HepG2 (cell line): Measurements from ENCODE around the gene PMEPA1. TPM values are rescaled to one million over a fixed set of nuclear protein-coding genes. Genes with fewer than 3 reads are reported as not detected.

Experiments
- ATAC-seq: fragments of 200-7000 bp; cut with Tn5 transposase; 3 replicates; pipeline ENCODE4 v1.9.1; 2020; ENCODE audit warnings: mild to moderate bottlenecking, moderate library complexity
- BruUV-seq: library from RNA; stranded (reverse); fragments of 400-500 nt; replicated peaks from 2 replicates; lab custom pipeline; 2021; lab: Mats Ljungman, UMichigan
- CTCF ChIA-PET: fragments of 300-600 bp; formaldehyde crosslinking; extraction: SDS; loops from one replicate; lab custom pipeline; 2021; ENCODE audit warnings: low total read pairs, inconsistent platforms, low intra/inter-chr PET ratio; lab: Yijun Ruan, JAX
- POLR2A ChIA-PET: fragments of 350-600 bp; sonication (Branson Sonifier 250); formaldehyde crosslinking; loops from one replicate; lab custom pipeline; 2020; ENCODE audit warnings: antibody characterized with exemption, inconsistent platforms; lab: Yijun Ruan, JAX
- DNase-seq: peaks from one replicate; pipeline ENCODE4 v3.0.0-alpha.2; 2015; ENCODE audit warnings: low spot score
- FAIRE-seq: peaks from 3 replicates; lab custom pipeline; 2011; peaks lifted over from hg19 to GRCh38; lab: Jason Lieb, UNC
- H2AFZ ChIP-seq: one replicate; pipeline ENCODE4 v1.6.1; 2011; ENCODE audit warnings: low read length, inconsistent platforms
- H3K27ac ChIP-seq: fragments of 300-600 bp; 3 replicates; pipeline ENCODE4 v1.8.0; 2011; ENCODE audit warnings: mixed run types, mild to moderate bottlenecking, mixed read lengths, low read length, inconsistent platforms; ENCODE audit not compliant: insufficient read depth; ENCODE audit errors: extremely low read length
- H3K27me3 ChIP-seq, 2 experiments: fragments of 200-600 bp in 1 of 2; 2 replicates in 1 of 2; 3 replicates in 1 of 2; pipeline versions ENCODE4 v1.6.0 to v1.8.0; 2011; ENCODE audit warnings: low read length in 2 of 2, mild to moderate bottlenecking in 2 of 2, moderate library complexity in 2 of 2, inconsistent platforms in 1 of 2; ENCODE audit not compliant: insufficient read depth in 2 of 2, control insufficient read depth in 1 of 2
- H3K36me3 ChIP-seq, 2 experiments: fragments of 200-600 bp in 1 of 2; replicated peaks in 1 of 2; 2 replicates in 1 of 2; 3 replicates in 1 of 2; pipeline versions ENCODE4 v1.5.1 to v1.8.0; 2011; ENCODE audit warnings: low read length in 2 of 2, inconsistent platforms in 1 of 2; ENCODE audit not compliant: insufficient read depth in 2 of 2, control insufficient read depth in 1 of 2
- H3K4me1 ChIP-seq: 2 replicates; pipeline ENCODE4 v1.5.1; 2012; ENCODE audit warnings: low read length, inconsistent platforms; ENCODE audit not compliant: insufficient read depth
- H3K4me2 ChIP-seq: 2 replicates; pipeline ENCODE4 v1.6.0; 2011; ENCODE audit warnings: low read depth, low read length, inconsistent platforms
- H3K4me3 ChIP-seq, 3 experiments: fragments of 200-600 bp in 1 of 3; sonication (generic), shearing (Covaris generic) in 1 of 3; replicated peaks in 1 of 3; 2 replicates each; pipeline ENCODE4 v1.5.1; 2011 to 2016; ENCODE audit warnings: low read length in 3 of 3, inconsistent platforms in 2 of 3, low read depth in 2 of 3, mild to moderate bottlenecking in 2 of 3, control low read depth in 1 of 3, mixed read lengths in 1 of 3; ENCODE audit not compliant: insufficient read depth in 1 of 3
- H3K79me2 ChIP-seq: one replicate; pipeline ENCODE4 v1.6.1; 2011; ENCODE audit warnings: low read length, inconsistent platforms; ENCODE audit not compliant: insufficient read depth
- H3K9ac ChIP-seq: 2 replicates; pipeline ENCODE4 v1.6.0; 2011; ENCODE audit warnings: mild to moderate bottlenecking, low read depth, low read length, inconsistent platforms; ENCODE audit not compliant: insufficient read depth
- H3K9me3 ChIP-seq: 2 replicates; pipeline ENCODE4 v1.5.1; 2012; ENCODE audit warnings: mild to moderate bottlenecking, low read length
- H4K20me1 ChIP-seq: 2 replicates; pipeline ENCODE4 v1.6.0; 2011; ENCODE audit warnings: inconsistent platforms, mild to moderate bottlenecking, low read length, moderate library complexity; ENCODE audit not compliant: insufficient read depth
- EZH2 ChIP-seq: conservative IDR thresholded peaks from 2 replicates; pipeline ENCODE4 v1.6.1; 2012; ENCODE audit warnings: mild to moderate bottlenecking, low read depth, low read length, moderate library complexity
- ISL2 ChIP-seq: sonication (generic); formaldehyde crosslinking; IDR thresholded peaks from 2 replicates; pipeline ENCODE4 v1.5.0; 2020; ENCODE audit warnings: missing genetic modification reagents
- WGBS: methylation state at CpG from one replicate; pipeline ENCODE4 v1.1.6; 2017; ENCODE audit warnings: low lambda C conversion rate; 5-methylcytosine and 5-hydroxymethylcytosine counted together
- in situ Hi-C: cut with HindIII; loops from 2 replicates; pipeline ENCODE4 v1.10.0; 2017; ENCODE audit warnings: low pct_unique_long_range_greater_than_20kb; ENCODE audit not compliant: extremely low pct_ligation_motif_present
- intact Hi-C: fragments of 100-400 bp; cut with micrococcal nuclease; formaldehyde crosslinking; loops from one replicate; pipeline ENCODE4 v1.10.0; 2022; ENCODE audit not compliant: unreplicated experiment
- polyA plus RNA-seq, 8 experiments: library from polyadenylated mRNA; depleted of rRNA in 3 of 8; stranded (reverse) in 7 of 8; unstranded in 1 of 8; fragments of >200 nt; fragmentation: Illumina TruSeq in 4 of 8; extraction: Trizol in 4 of 8; gene quantifications; 2 replicates each; pipeline versions ENCODE4 v1.2.1 to v1.2.3, GENCODE V29; 2011 to 2016; ENCODE audit warnings: low read depth in 4 of 8, missing spikeins in 1 of 8, mixed read lengths in 1 of 8; ENCODE audit not compliant: insufficient read depth in 1 of 8
- total RNA-seq, 5 experiments: library from RNA; depleted of rRNA; stranded (reverse); fragments of >200 nt; fragmentation: Illumina TruSeq; extraction: Trizol; gene quantifications; 2 replicates each; pipeline ENCODE4 v1.2.3, GENCODE V29; 2016; ENCODE audit warnings: low read depth in 1 of 5
- TF ChIP-seq, protein P1 (sequence below): sonication (generic); formaldehyde crosslinking; IDR thresholded peaks from 2 replicates; pipeline ENCODE4 v1.9.0; 2022; ENCODE audit warnings: missing genetic modification reagents, mild to moderate bottlenecking, borderline replicate concordance
- TF ChIP-seq, protein P2 (sequence below): sonication (generic); formaldehyde crosslinking; IDR thresholded peaks from 2 replicates; pipeline ENCODE4 v1.5.0; 2020; ENCODE audit warnings: mild to moderate bottlenecking, missing genetic modification reagents

Gene PMEPA1
- total and polyA plus RNA-seq, 2 of the 13 experiments (the other 11 are each of a cell fraction or from before 2014, with no cell fraction given) = not detected

DNA sequence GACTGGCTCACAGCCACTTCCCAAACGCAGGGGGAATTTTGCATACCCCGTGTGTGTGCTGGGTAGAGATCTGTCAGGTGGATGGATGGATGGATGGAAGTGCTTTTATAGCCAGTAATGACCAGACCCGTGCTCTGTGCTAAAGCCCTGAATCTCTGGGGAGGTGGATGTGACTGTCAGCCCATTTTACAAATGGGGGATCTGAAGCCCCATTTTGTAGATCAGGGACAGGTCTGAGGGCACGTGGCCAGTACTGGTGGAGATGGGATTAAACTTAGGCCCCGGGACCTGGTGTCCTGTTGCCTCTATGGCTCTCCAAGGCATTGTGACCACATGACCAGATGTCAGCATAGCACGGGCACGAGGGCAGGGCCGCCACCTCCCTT, 51.4 kb downstream of the PMEPA1 start:
- Histone ChIP-seq H3K4me1 (peaks cover 13% of the 10 kb centered on the region), H3K4me3 (no peak overlapping the region), H3K27me3 (peaks cover 29 to 99% of the 10 kb centered on the region in 2 experiments), H3K27ac (no peak overlapping the region), H2AFZ (no peak overlapping the region), H4K20me1 (peaks cover 3% of the 10 kb centered on the region; the same call in 1 of the 2 replicates), H3K36me3 (no peaks in the 10 kb centered on the region), H3K9ac (no peak overlapping the region), H3K79me2 (no peaks in the 10 kb centered on the region), H3K4me2 (no peak overlapping the region), H3K9me3 (no peaks in the 10 kb centered on the region)
- intact Hi-C loops = no loop called here
- FAIRE-seq (no peak), DNase-seq (no peak), ATAC-seq (no peak)
- BruUV-seq = no TSS peak
- 23% methylated on average over 5 of the region's 8 CpGs for WGBS
- CTCF ChIA-PET = interaction anchor here (1.8 kb wide), 1 partner anchor 551 kb away, joined by 5 read pairs; no protein-coding TSS in a partner anchor
- TF ChIP-seq, protein P1, sequence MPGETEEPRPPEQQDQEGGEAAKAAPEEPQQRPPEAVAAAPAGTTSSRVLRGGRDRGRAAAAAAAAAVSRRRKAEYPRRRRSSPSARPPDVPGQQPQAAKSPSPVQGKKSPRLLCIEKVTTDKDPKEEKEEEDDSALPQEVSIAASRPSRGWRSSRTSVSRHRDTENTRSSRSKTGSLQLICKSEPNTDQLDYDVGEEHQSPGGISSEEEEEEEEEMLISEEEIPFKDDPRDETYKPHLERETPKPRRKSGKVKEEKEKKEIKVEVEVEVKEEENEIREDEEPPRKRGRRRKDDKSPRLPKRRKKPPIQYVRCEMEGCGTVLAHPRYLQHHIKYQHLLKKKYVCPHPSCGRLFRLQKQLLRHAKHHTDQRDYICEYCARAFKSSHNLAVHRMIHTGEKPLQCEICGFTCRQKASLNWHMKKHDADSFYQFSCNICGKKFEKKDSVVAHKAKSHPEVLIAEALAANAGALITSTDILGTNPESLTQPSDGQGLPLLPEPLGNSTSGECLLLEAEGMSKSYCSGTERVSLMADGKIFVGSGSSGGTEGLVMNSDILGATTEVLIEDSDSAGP = 0 out of 2 replicates have a peak, but pooled peaks have one; percentile 1
- TF ChIP-seq, protein P2, sequence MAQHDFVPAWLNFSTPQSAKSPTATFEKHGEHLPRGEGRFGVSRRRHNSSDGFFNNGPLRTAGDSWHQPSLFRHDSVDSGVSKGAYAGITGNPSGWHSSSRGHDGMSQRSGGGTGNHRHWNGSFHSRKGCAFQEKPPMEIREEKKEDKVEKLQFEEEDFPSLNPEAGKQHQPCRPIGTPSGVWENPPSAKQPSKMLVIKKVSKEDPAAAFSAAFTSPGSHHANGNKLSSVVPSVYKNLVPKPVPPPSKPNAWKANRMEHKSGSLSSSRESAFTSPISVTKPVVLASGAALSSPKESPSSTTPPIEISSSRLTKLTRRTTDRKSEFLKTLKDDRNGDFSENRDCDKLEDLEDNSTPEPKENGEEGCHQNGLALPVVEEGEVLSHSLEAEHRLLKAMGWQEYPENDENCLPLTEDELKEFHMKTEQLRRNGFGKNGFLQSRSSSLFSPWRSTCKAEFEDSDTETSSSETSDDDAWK (CRISPR knock-in tag) = no peak
- TF ChIP-seq ISL2 (CRISPR knock-in tag) = no peak
- TF ChIP-seq EZH2 = peak; percentile 63; the same call in 1 of the 2 replicates
- in situ Hi-C loops = loop anchor here (5.0 kb wide), 1 partner anchor 429 kb away; no protein-coding TSS in a partner anchor
- POLR2A ChIA-PET = no interaction called here
